Stomach (tissue), 9 donors: ENCODE measurements around the gene SIGLEC1. TPM values are rescaled to one million over a fixed set of nuclear protein-coding genes. Genes with fewer than 3 reads are reported as not detected.

ENCODE experiments used
- DNase-seq, 2 donors: peaks; one replicate each; pipeline versions ENCODE4 v3.0.0 to v3.0.0-alpha.2; 2013 to 2019
- H3K27ac ChIP-seq, 5 donors: fragments of 200-600 bp in 4 of 5; sonication (generic) in 4 of 5; one replicate each; pipeline ENCODE4 v1.5.1; 2013 to 2019; ENCODE audit warnings: mild to moderate bottlenecking in 1 of 5, moderate library complexity in 1 of 5
- H3K27me3 ChIP-seq, 3 donors: fragments of 200-600 bp; sonication (generic); one replicate each; pipeline ENCODE4 v1.5.1; 2017 to 2019; ENCODE audit warnings: mixed run types in 1 of 3
- H3K36me3 ChIP-seq, 4 donors: fragments of 200-600 bp; sonication (generic); 1 replicate in 3 of 4; 2 replicates in 1 of 4; pipeline ENCODE4 v1.5.1; 2016 to 2019
- H3K4me1 ChIP-seq, 4 donors: fragments of 200-600 bp; sonication (generic); one replicate each; pipeline ENCODE4 v1.5.1; 2016 to 2019
- H3K4me3 ChIP-seq, 4 donors: fragments of 200-600 bp; sonication (generic) in 3 of 4; one replicate each; pipeline ENCODE4 v1.5.1; 2016 to 2019; ENCODE audit warnings: mild to moderate bottlenecking in 1 of 4
- H3K9me3 ChIP-seq, 4 donors: fragments of 200-600 bp; sonication (generic); one replicate each; pipeline ENCODE4 v1.5.1; 2016 to 2019
- CTCF ChIP-seq, 7 experiments: fragments of 450-650 bp in 4 of 7; fragments of 200-600 bp in 3 of 7; sonication (generic) in 3 of 7; IDR thresholded peaks; one replicate each; pipeline ENCODE4 v1.5.1; 2016 to 2019; ENCODE audit warnings: antibody characterized with exemption in 7 of 7, control low read depth in 2 of 7, mild to moderate bottlenecking in 1 of 7
- EP300 ChIP-seq: sonication (generic); formaldehyde crosslinking; IDR thresholded peaks from one replicate; pipeline ENCODE4 v1.6.1; 2017; ENCODE audit warnings: antibody characterized with exemption
- POLR2A ChIP-seq, 4 donors: fragments of 450-650 bp; IDR thresholded peaks; one replicate each; pipeline ENCODE4 v1.6.1; 2016; ENCODE audit warnings: antibody characterized with exemption in 4 of 4, control low read depth in 2 of 4, mild to moderate bottlenecking in 1 of 4, moderate library complexity in 1 of 4
- POLR2AphosphoS5 ChIP-seq, 3 donors: sonication (generic); formaldehyde crosslinking; IDR thresholded peaks; one replicate each; pipeline ENCODE4 v1.6.1; 2016; ENCODE audit warnings: antibody characterized with exemption in 3 of 3
- WGBS, 5 donors: extraction: QIAGEN DNeasy Blood & Tissue Kit in 3 of 5; methylation state at CpG; one replicate each; pipeline versions ENCODE4 v1.1.5 to v1.1.7; 2013 to 2018; 5-methylcytosine and 5-hydroxymethylcytosine counted together
- intact Hi-C: fragments of 100-400 bp; cut with DNase I; formaldehyde crosslinking; loops from one replicate; pipeline ENCODE4 v1.15.1; 2023; ENCODE audit warnings: low total_unique reads
- polyA plus RNA-seq, 3 donors: library from polyadenylated mRNA; stranded (reverse); fragments of 200-250 nt; gene quantifications; one replicate each; pipeline ENCODE4 v1.2.3, GENCODE V29; 2013
- total RNA-seq, 5 donors: library from RNA; depleted of rRNA; stranded (reverse); fragments of >200 nt; gene quantifications; one replicate each; pipeline versions ENCODE4 v1.1.0 to v1.2.3, GENCODE V29; 2014 to 2016
- donor health status: healthy with polysubstance abuse.
- donor health status: Bipolar disorder and iron deficiency.
- donor health status: healthy.

Gene SIGLEC1
- total and polyA plus RNA-seq, 8 donors = 1.4 to 22.2 (median 1.8) TPM

DNA sequence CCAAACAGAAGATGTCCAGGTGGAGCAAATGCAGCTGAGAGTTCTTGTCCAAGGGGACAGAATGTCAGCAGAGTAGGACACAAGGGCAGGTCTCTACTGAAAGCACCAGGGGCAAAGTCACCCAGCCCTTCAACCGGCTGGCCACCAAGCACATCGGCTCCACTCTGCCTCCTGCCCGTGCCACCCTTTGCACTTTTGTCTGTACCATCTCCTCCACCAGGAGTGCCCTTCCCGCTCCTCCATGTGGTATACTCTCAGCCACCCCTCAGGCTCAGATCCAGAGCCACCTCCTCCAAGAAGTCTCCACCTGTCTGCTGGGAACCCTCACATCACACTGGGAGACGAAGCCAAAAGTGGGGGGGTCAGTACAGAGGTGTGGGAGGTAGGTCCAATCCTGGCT lies 16.0 kb upstream of the SIGLEC1 start:
- Histone ChIP-seq H3K9me3 (no peaks in the 10 kb centered on the region), H3K27me3 (peaks cover 0 to 74% (median 18%) of the 10 kb centered on the region in 3 donors), H3K36me3 (no peaks in the 10 kb centered on the region), H3K4me1 (peaks cover 0 to 16% (median 4%) of the 10 kb centered on the region in 4 donors), H3K4me3 (no peak overlapping the region), H3K27ac (no peak overlapping the region)
- intact Hi-C loops = no loop called here
- 80 to 88% (median 83%) methylated on average over 5 of the region's 5 CpGs for WGBS, 5 donors
- DNase-seq = peak in 1 of 2 donors; percentile 4
- TF ChIP-seq CTCF (IDR thresholded peaks at IDR 0.05) = no peak
- no peak for TF ChIP-seq POLR2AphosphoS5 (IDR thresholded peaks at IDR 0.05)
- no peak for TF ChIP-seq POLR2A (IDR thresholded peaks at IDR 0.05)
- TF ChIP-seq EP300 = no peak

DNA sequence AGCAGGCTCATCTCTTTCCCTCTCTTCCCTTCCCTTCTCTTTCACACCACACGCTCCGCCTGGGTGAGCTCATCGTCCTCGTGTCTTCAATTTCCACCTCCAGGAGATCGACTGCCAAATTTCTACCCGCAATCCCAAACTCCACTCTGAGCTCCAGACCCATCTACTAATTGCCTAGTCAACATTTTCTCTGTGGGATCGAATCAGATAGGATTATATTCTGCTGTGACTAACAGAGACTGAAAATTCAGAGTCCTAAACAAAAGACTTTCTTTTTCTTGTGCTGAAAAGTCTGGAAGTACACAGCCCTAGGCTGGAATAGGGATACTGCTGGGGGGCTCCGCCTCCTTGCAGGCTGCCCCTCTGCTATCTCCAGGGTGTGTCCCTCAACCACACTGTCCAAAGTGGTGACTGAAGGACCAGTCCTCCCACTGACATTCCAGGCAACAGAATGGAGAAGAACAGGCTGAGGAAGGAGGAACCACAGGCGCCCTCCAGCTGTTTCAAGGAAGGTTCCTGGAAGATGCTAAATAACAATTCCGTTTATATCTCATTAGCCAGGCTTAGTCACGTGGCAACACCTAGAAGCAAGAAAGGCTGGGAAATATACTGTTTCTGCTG lies 15.1 kb upstream of the SIGLEC1 start:
- Histone ChIP-seq H3K4me1 (peaks cover 0 to 13% (median 2%) of the 10 kb centered on the region in 4 donors), H3K9me3 (no peaks in the 10 kb centered on the region), H3K4me3 (no peak overlapping the region), H3K27ac (peak overlapping the region in 3 of 5 donors; percentile 2 to 77 (median 23)), H3K27me3 (peaks cover 0 to 66% (median 10%) of the 10 kb centered on the region in 3 donors), H3K36me3 (no peaks in the 10 kb centered on the region)
- intact Hi-C loops = no loop called here
- peak in 1 of 2 donors; percentile 64 for DNase-seq
- 32 to 43% (median 36%) methylated on average over 11 of the region's 11 CpGs for WGBS, 5 donors
- TF ChIP-seq EP300 = no peak
- TF ChIP-seq CTCF (IDR thresholded peaks at IDR 0.05) = no peak

GRCh38 chr20:3724356-3724755 lies 12.0 kb upstream of the SIGLEC1 start:
- WGBS, 5 donors = 65 to 75% (median 66%) methylated on average over 4 of the region's 4 CpGs
- no peaks in the 10 kb centered on the region for H3K36me3 ChIP-seq
- no peak for DNase-seq

GRCh38 chr20:3723284-3723683 lies 10.9 kb upstream of the SIGLEC1 start:
- H3K4me1 ChIP-seq = peaks cover 0 to 8% (median 0%) of the 10 kb centered on the region in 4 donors
- TF ChIP-seq POLR2AphosphoS5 (IDR thresholded peaks at IDR 0.05) (no peak), CTCF (IDR thresholded peaks at IDR 0.05) (no peak), POLR2A (IDR thresholded peaks at IDR 0.05) (no peak), EP300 (no peak)
- H3K27ac ChIP-seq = no peak overlapping the region
- H3K36me3 ChIP-seq = no peaks in the 10 kb centered on the region
- intact Hi-C loops = no loop called here
- WGBS, 5 donors = 90 to 94% (median 94%) methylated on average over 8 of the region's 8 CpGs
- H3K4me3 ChIP-seq = no peak overlapping the region
- no peaks in the 10 kb centered on the region for H3K9me3 ChIP-seq
- peaks cover 0 to 44% (median 0%) of the 10 kb centered on the region in 3 donors for H3K27me3 ChIP-seq
- DNase-seq = no peak

More at GRCh38 chr20:3724356-3724755, 12.0 kb upstream of the SIGLEC1 start:
- intact Hi-C loops = no loop called here
- peaks cover 0 to 8% (median 0%) of the 10 kb centered on the region in 4 donors for H3K4me1 ChIP-seq
- H3K27me3 ChIP-seq = peaks cover 0 to 48% (median 0%) of the 10 kb centered on the region in 3 donors
- no peak overlapping the region for H3K27ac ChIP-seq
- TF ChIP-seq POLR2A (IDR thresholded peaks at IDR 0.05) (no peak), CTCF (IDR thresholded peaks at IDR 0.05) (no peak), POLR2AphosphoS5 (IDR thresholded peaks at IDR 0.05) (no peak), EP300 (no peak)
- no peaks in the 10 kb centered on the region for H3K9me3 ChIP-seq
- H3K4me3 ChIP-seq = no peak overlapping the region
